ENCODE measurements around the gene FXYD4.

Gene FXYD4

DNA sequence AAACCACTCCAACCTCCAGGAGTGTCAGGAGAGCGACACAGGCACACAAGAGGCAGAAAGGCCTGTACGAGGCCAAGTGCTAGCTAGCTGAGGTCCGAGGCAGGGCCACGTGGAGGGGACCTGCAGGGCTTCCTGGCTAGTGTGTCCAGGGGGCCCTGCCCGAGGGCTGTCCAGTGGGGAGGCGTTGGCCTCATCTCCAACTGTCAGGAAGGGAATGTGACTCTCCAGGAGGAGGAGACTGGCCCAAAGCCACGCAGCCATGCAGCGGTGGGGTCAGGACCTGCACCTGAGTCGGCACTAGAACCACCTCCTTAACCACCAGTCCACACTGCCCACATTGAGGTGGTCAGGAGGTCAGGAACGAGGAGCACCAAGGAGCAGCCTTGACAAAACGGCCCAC lies 32.3 kb upstream of the FXYD4 start:
- no peaks in the 10 kb centered on the region for H3K9me3 ChIP-seq (ENCODE audit: insufficient read depth, low read depth, low read length)
- H3K4ac ChIP-seq (ENCODE audit: low read depth, low read length) = no peak overlapping the region
- no peak overlapping the region for H2BK120ac ChIP-seq (ENCODE audit: insufficient read depth, low read length, poor library complexity)
- H2AFZ ChIP-seq (ENCODE audit: insufficient read depth, low read length, poor library complexity) = no peak overlapping the region
- H3K18ac ChIP-seq (ENCODE audit: low read length) = no peak overlapping the region
- H3K79me2 ChIP-seq (ENCODE audit: control insufficient read depth, insufficient read depth, low read length, poor library complexity) = no peaks in the 10 kb centered on the region
- no peak overlapping the region for H3K23ac ChIP-seq (ENCODE audit: low read length)
- H3K36me3 ChIP-seq (ENCODE audit: control insufficient read depth in 1 of 2, insufficient read depth in 2 of 2, low read length in 2 of 2) = no peaks in the 10 kb centered on the region
- no peak overlapping the region for H3K4me2 ChIP-seq (ENCODE audit: low read length)
- H4K12ac ChIP-seq (ENCODE audit: low read depth, low read length) = no peak overlapping the region
- no peak overlapping the region for H2BK12ac ChIP-seq (ENCODE audit: low read length)
- no peak for DNase-seq
- H3K79me1 ChIP-seq (ENCODE audit: low read length) = no peaks in the 10 kb centered on the region
- H3K27me3 ChIP-seq (ENCODE audit: insufficient read depth, low read length) = no peaks in the 10 kb centered on the region
- H3K4me1 ChIP-seq (ENCODE audit: control insufficient read depth in 1 of 2, insufficient read depth in 2 of 2, low read length in 2 of 2) = peaks cover 5 to 7% of the 10 kb centered on the region in 2 experiments
- H4K91ac ChIP-seq (ENCODE audit: low read depth, low read length) = no peak overlapping the region
- no peak overlapping the region for H3K9ac ChIP-seq (ENCODE audit: low read length)
- H3K4me3 ChIP-seq (ENCODE audit: low read depth, low read length) = peak overlapping the region; percentile 5
- no peak overlapping the region for H3K14ac ChIP-seq (ENCODE audit: low read length)
- no CpG with 5 or more reads among the region's 11 CpGs for WGBS (ENCODE audit: extremely low coverage, insufficient coverage, insufficient read length)
- H2AK5ac ChIP-seq (ENCODE audit: low read length) = no peak overlapping the region
- H2BK5ac ChIP-seq (ENCODE audit: low read depth, low read length, poor library complexity) = no peak overlapping the region
- H3K27ac ChIP-seq (ENCODE audit: low read depth, low read length) = no peak overlapping the region
- H4K8ac ChIP-seq (ENCODE audit: low read depth, low read length) = no peak overlapping the region

DNA sequence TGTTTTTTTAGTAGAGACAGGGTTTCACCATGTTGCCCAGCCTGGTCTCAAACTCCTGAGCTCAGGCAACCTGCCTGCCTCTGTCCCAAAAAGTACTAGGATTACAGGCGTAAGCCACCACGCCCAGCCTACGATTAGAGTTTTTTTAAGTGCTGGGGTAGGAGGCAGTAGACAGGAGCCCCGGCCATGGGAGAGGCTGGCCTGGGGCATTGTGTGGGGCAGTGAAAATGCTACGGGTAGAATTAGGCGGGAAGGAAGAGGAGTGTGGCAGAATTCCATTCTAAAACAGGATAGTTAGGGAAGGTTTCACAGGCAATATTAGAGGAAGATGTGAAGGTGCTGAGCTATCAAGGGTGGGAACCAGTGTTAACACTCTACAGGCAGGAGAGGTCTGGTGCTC lies 31.3 kb upstream of the FXYD4 start:
- Histone ChIP-seq H2BK12ac (ENCODE audit: low read length) (no peak overlapping the region), H3K4ac (ENCODE audit: low read depth, low read length) (no peak overlapping the region), H3K14ac (ENCODE audit: low read length) (no peak overlapping the region), H4K8ac (ENCODE audit: low read depth, low read length) (no peak overlapping the region), H3K23ac (ENCODE audit: low read length) (no peak overlapping the region), H2BK120ac (ENCODE audit: insufficient read depth, low read length, poor library complexity) (no peak overlapping the region), H2AFZ (ENCODE audit: insufficient read depth, low read length, poor library complexity) (no peak overlapping the region), H3K36me3 (ENCODE audit: control insufficient read depth in 1 of 2, insufficient read depth in 2 of 2, low read length in 2 of 2) (no peaks in the 10 kb centered on the region), H3K27ac (ENCODE audit: low read depth, low read length) (no peak overlapping the region), H3K18ac (ENCODE audit: low read length) (no peak overlapping the region), H3K27me3 (ENCODE audit: insufficient read depth, low read length) (no peaks in the 10 kb centered on the region), H3K4me2 (ENCODE audit: low read length) (no peak overlapping the region), H3K4me3 (ENCODE audit: low read depth, low read length) (no peak overlapping the region), H3K79me1 (ENCODE audit: low read length) (no peaks in the 10 kb centered on the region), H4K12ac (ENCODE audit: low read depth, low read length) (no peak overlapping the region), H3K79me2 (ENCODE audit: control insufficient read depth, insufficient read depth, low read length, poor library complexity) (no peaks in the 10 kb centered on the region), H3K9ac (ENCODE audit: low read length) (no peak overlapping the region), H3K9me3 (ENCODE audit: insufficient read depth, low read depth, low read length) (no peaks in the 10 kb centered on the region), H2BK5ac (ENCODE audit: low read depth, low read length, poor library complexity) (no peak overlapping the region), H2AK5ac (ENCODE audit: low read length) (no peak overlapping the region), H4K91ac (ENCODE audit: low read depth, low read length) (no peak overlapping the region), H3K4me1 (ENCODE audit: control insufficient read depth in 1 of 2, insufficient read depth in 2 of 2, low read length in 2 of 2) (peaks cover 5 to 7% of the 10 kb centered on the region in 2 experiments)
- DNase-seq = peak; percentile 77 to 88
- no CpG with 5 or more reads among the region's 6 CpGs for WGBS (ENCODE audit: extremely low coverage, insufficient coverage, insufficient read length)

DNA sequence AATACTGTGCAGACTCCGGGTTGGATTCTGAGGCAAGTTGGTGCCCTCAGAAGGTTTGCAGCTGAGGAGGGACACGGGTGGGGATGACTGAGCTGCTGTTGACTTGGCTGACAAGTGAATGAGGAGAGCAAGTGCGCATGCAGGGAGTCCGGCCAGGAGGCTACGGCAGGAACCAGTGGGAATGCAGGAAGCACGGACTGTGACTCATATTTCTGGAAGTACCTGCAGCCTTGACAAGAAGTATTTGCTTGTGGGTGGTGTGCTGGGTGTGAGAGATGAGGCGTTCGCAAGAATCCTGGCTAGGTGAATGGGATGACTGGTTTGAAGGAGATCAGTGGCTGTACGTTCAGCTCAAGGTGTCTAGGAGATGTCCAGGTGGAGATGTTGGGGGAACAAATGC lies 30.8 kb upstream of the FXYD4 start:
- DNase-seq = peak; percentile 92 to 93
- Histone ChIP-seq H3K79me2 (ENCODE audit: control insufficient read depth, insufficient read depth, low read length, poor library complexity) (no peaks in the 10 kb centered on the region), H4K8ac (ENCODE audit: low read depth, low read length) (no peak overlapping the region), H2AFZ (ENCODE audit: insufficient read depth, low read length, poor library complexity) (no peak overlapping the region), H2BK120ac (ENCODE audit: insufficient read depth, low read length, poor library complexity) (no peak overlapping the region), H2BK5ac (ENCODE audit: low read depth, low read length, poor library complexity) (no peak overlapping the region), H3K36me3 (ENCODE audit: control insufficient read depth in 1 of 2, insufficient read depth in 2 of 2, low read length in 2 of 2) (no peaks in the 10 kb centered on the region), H3K4me3 (ENCODE audit: low read depth, low read length) (no peak overlapping the region), H3K4ac (ENCODE audit: low read depth, low read length) (no peak overlapping the region), H3K79me1 (ENCODE audit: low read length) (no peaks in the 10 kb centered on the region), H3K23ac (ENCODE audit: low read length) (no peak overlapping the region), H3K14ac (ENCODE audit: low read length) (no peak overlapping the region), H3K9me3 (ENCODE audit: insufficient read depth, low read depth, low read length) (no peaks in the 10 kb centered on the region), H4K12ac (ENCODE audit: low read depth, low read length) (no peak overlapping the region), H3K4me1 (ENCODE audit: control insufficient read depth in 1 of 2, insufficient read depth in 2 of 2, low read length in 2 of 2) (peaks cover 5 to 7% of the 10 kb centered on the region in 2 experiments), H3K4me2 (ENCODE audit: low read length) (no peak overlapping the region), H2BK12ac (ENCODE audit: low read length) (no peak overlapping the region), H2AK5ac (ENCODE audit: low read length) (no peak overlapping the region), H4K91ac (ENCODE audit: low read depth, low read length) (no peak overlapping the region), H3K27me3 (ENCODE audit: insufficient read depth, low read length) (no peaks in the 10 kb centered on the region), H3K27ac (ENCODE audit: low read depth, low read length) (no peak overlapping the region), H3K9ac (ENCODE audit: low read length) (no peak overlapping the region), H3K18ac (ENCODE audit: low read length) (no peak overlapping the region)
- WGBS (ENCODE audit: extremely low coverage, insufficient coverage, insufficient read length) = no CpG with 5 or more reads among the region's 9 CpGs

DNA sequence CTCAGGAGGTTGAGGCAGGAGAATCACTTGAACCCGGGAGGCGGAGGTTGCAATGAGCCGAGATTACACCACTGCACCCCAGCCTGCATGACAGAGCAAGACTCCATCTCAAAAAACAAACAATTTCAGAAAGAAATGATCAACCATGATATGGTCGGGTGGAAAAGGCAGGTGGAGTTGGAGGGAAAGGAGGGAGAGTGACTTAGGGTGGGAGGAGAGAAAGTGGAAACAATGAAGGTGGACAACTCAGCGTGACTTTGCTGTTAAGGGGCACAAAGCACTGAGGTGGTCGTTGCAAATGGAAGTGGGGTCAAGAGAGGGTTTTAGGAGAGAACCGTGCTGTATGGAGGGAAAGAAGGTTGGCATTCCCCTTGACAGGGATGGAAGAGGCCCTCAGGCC lies 30.0 kb upstream of the FXYD4 start:
- Histone ChIP-seq H3K14ac (ENCODE audit: low read length) (no peak overlapping the region), H2BK120ac (ENCODE audit: insufficient read depth, low read length, poor library complexity) (no peak overlapping the region), H3K27ac (ENCODE audit: low read depth, low read length) (no peak overlapping the region), H2BK5ac (ENCODE audit: low read depth, low read length, poor library complexity) (no peak overlapping the region), H4K91ac (ENCODE audit: low read depth, low read length) (no peak overlapping the region), H2AK5ac (ENCODE audit: low read length) (no peak overlapping the region), H3K36me3 (ENCODE audit: control insufficient read depth in 1 of 2, insufficient read depth in 2 of 2, low read length in 2 of 2) (no peaks in the 10 kb centered on the region), H3K4me2 (ENCODE audit: low read length) (no peak overlapping the region), H3K79me1 (ENCODE audit: low read length) (no peaks in the 10 kb centered on the region), H2AFZ (ENCODE audit: insufficient read depth, low read length, poor library complexity) (no peak overlapping the region), H3K79me2 (ENCODE audit: control insufficient read depth, insufficient read depth, low read length, poor library complexity) (no peaks in the 10 kb centered on the region), H3K4me1 (ENCODE audit: control insufficient read depth in 1 of 2, insufficient read depth in 2 of 2, low read length in 2 of 2) (peaks cover 5 to 7% of the 10 kb centered on the region in 2 experiments), H3K4ac (ENCODE audit: low read depth, low read length) (no peak overlapping the region), H4K8ac (ENCODE audit: low read depth, low read length) (no peak overlapping the region), H4K12ac (ENCODE audit: low read depth, low read length) (no peak overlapping the region), H3K9me3 (ENCODE audit: insufficient read depth, low read depth, low read length) (no peaks in the 10 kb centered on the region), H3K9ac (ENCODE audit: low read length) (no peak overlapping the region), H2BK12ac (ENCODE audit: low read length) (no peak overlapping the region), H3K23ac (ENCODE audit: low read length) (no peak overlapping the region), H3K4me3 (ENCODE audit: low read depth, low read length) (no peak overlapping the region), H3K18ac (ENCODE audit: low read length) (no peak overlapping the region), H3K27me3 (ENCODE audit: insufficient read depth, low read length) (no peaks in the 10 kb centered on the region)
- DNase-seq = no peak
- no CpG with 5 or more reads among the region's 7 CpGs for WGBS (ENCODE audit: extremely low coverage, insufficient coverage, insufficient read length)
